HG03521 (cell line): ENCODE results near the gene NRP2.
A peak's percentile ranks its signal among the peaks of the same experiment; 100 is the strongest.

Experiments
- ATAC-seq: cut with Tn5 transposase; IDR thresholded peaks from one replicate; pipeline ENCODE4 v1.9.1; 2021; ENCODE audit warnings: mild to moderate bottlenecking, moderate library complexity; ENCODE audit not compliant: unreplicated experiment

The NRP2 gene

DNA sequence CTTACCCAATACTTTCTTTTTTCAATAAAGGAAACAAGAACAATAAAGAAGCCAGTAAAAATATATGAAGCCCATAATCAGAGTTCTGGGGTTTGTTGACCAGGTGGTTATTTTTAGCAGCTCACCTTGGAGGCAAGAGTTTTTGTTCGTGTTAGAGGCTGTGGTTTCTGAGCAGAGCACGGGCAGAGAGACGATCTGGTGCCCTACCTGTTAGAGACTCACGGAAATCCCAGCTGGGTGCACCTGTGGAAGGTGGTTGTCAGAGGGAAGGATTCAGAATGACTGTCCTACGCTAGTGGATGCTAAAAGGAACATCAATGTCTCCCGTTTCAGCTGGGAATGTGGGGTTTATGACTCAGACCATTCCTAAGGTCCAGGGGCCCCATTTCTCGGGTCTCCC lies 87.6 kb downstream of the NRP2 start:
- ATAC-seq, result no peak

DNA sequence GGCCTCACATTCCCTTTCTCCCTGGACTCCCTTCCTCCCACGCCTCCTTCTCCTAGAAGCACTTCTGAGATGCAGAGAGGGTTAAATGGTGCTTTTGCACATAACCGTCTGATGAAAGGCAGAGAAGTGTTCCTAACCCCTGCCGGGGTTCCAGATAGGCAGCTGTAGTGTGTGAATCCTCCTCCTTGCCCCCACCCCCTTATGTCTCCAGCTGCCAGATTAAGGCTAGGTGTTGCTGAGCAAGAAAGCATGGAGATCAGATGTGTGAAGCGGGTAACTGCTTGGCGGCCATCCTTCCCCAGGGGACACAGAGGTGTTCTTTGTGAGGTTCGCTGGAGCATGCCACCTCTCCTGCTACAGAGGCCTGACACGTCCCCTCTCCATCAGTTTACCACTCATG lies 88.3 kb downstream of the NRP2 start:
- no peak for ATAC-seq

DNA sequence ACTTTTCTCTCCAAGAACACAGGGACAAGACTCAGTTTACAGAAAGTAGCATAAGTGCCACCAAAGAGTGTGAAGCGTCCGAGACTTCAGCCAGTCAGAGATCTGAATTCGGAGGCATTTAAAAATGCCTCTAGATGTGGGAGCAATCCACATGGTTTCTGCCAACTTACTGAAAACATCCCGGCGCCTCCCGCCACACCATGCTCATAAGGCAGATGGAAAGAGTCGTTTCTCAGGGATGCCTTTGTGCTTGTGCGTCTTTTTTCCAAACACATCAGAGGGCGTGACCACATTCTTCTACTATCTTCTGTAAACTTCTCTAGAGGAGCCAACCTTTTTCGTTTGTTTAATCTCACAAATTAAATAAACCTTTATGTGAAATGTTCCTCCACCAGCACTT lies 88.7 kb downstream of the NRP2 start:
- no peak for ATAC-seq

DNA sequence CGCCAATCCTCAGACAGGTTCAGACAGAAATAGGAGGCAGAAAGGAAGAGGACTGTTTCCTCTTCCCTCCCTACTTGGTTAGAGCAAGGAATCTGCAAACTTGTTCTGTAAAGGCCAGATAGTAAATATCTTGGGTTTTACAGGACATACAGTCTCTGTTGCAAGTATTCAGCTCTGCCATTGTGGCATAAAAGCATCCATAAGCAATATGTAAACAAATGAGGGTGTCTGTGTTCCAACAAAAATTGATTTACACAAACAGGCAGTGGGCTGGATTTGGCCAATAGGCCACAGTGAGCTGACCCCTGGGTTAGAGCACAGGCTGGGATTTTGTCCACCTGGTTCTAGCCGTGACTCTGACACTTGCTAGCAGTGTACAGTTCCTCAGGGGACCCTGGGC lies 89.4 kb downstream of the NRP2 start:
- no peak for ATAC-seq

DNA sequence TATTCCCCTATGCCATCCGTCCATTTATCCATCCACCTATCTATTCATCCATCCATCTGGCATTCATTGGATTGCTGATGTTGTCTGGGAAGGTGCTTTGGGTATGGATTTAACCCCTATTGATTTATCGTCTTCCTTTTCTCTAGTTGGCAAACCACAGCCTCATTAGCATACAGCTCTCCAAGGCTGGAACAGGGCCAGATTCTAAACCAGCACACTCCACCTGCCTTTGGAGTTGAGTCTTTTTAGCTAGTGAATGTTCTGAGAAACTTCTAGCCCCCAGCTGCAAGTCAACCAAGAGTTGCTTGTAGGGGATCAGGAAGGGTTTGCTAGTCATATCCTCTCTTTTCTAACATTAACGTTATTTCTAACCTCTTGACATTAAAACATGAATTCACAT lies 90.7 kb downstream of the NRP2 start:
- ATAC-seq, result no peak

DNA sequence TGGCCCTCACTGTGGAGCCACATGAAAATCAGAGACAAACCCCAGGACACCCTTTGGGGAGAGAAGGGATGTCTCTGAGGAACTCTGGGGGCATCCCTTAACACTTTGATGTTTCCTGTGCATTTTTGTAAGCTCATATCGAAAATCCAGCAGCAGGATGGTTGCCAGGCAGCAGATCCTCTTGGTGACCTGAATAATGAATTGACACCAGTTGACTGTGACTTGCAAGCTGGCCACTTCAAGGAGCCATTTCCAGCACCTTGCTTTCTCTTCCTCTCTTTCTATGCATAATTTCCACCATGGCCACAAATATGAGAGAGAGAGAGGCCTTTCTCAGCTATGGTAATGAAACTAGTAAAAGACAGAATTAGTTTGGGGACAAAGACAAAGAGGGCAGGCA lies 91.7 kb downstream of the NRP2 start:
- no peak for ATAC-seq

DNA sequence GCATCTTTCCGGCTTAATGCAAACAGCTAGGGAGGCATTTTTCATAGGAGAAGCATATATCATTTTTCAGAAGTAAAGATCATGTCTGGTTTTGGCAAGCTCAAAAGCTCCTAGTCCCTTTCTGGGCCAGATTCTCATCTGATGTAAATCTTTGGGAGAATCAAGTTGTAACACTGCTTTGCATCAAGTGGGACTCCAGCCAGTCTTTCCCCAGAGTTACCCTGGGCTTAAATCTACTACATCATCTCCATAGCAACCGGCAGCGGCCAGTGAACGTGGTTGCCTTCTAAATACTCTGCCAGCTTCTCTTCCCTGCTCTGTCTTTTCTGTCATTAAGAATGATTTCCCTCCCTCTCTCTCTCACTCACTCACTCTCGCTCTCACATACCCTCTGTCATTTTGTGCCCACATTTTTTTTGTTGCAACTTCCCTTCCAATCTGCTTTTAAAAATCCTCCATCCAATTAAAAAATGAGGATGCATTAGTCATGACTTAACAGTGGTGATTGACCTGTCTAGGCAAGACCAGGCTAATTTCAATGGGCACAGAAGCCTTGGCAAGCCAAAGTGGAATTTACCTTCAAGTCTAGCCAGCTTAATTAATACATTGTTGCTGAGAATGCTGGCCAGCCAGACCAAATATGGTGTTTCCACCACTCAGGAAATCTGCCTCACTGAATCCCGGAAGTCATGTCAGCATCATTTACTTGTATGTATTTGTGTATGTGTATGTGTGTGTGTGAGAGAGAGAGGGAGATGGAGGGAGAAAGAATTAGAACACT lies 93.0 kb downstream of the NRP2 start:
- no peak for ATAC-seq

DNA sequence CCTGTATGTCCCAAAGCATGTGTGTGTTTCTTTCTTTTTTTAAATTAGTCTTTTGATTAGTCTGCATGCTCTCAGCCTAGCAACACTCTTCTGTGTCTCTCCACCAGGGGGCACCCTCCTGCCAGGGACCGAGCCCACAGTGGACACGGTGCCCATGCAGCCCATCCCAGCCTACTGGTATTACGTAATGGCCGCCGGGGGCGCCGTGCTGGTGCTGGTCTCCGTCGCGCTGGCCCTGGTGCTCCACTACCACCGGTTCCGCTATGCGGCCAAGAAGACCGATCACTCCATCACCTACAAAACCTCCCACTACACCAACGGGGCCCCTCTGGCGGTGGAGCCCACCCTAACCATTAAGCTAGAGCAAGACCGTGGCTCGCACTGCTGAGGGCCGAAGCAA lies 93.8 kb downstream of the NRP2 start:
- peak; percentile 58 for ATAC-seq

DNA sequence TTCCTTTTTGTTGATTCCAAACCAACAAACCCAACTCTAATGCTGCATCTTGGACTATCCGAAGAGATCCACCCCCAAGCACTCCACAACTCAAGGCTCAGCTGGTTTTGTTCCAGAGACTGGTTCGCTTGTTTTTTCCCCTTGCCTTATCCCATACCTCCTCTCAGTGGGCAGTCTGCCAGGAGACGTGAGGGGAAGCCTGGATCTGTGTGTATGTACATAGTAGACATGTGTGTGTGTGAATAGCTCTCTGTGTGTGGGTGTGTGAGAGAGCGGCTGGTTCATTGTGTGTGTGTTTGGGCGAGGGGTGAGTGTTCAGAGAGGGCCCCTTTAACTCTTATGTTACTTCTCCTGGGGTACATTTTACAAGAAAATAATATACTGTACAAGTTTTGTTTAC lies 94.4 kb downstream of the NRP2 start:
- ATAC-seq, result no peak

DNA sequence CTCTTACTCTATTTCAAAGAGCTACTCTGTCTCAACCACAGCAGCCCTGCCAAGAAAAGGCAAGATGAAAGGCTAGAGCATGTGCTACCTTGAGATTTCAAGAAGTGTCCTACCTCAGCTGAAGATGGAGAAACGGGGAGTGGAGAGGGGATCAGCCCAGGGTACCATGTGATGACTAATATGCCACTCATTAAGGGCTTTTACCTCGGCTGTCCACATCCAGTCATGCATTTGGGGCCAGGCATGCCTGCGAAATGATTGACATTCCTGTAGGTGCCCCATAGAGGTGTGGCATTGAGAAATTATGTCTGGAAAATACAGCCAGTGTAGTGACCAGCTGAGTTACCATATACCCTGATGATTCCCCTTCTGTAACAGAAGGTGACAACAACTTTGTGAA lies 96.1 kb downstream of the NRP2 start:
- ATAC-seq, result no peak

DNA sequence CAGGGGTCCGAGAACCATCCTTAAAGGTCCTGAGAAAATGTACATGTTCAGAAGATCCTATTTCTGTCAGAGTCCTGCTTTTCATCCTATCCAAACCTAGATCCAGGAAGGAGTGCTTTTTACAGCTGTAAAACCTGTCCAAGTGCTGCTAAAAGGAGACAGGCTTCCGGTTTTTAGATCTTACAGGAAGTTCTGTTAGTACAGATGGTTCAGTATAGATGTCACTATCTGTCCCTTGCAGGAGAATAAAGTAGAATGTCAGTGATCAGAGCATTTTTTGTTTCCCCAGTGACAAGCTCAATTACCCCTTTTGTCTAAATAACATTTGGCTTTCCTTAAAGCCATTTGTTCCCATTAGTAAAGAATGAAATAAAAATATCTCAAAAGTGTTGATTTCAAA lies 98.3 kb downstream of the NRP2 start:
- ATAC-seq, result no peak

DNA sequence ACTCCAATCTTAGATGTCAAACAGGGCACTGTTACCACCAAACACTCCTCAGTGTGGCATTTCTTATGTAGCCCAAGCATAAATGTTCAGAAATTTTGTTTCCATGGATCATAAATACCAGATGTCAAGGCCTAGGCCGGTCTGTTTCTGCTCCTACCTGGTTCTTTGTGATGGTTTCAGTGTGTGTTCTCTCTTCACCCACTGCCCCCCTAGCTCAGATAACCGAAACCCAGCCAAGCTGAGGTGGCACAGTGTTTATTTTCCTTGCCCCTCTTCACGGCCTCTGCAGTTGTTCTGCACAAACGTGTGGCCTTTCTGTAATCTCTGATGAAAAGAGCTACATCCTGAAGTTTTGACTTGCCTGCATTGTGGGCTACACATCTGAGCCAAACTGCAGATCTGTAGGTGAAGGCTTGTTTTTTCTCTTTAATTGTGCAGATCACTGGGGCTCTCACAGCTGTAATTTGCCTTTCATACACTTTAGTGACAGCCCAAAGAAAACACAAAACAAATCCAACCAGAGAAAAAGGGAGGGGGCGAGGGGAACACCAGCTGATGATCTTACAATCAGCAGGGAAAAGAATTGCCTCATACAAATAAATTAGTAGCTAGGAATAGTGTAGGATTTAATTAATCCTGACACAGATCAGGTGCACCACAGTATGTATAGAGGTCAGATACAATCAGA lies 99.1 kb downstream of the NRP2 start:
- ATAC-seq, result no peak

DNA sequence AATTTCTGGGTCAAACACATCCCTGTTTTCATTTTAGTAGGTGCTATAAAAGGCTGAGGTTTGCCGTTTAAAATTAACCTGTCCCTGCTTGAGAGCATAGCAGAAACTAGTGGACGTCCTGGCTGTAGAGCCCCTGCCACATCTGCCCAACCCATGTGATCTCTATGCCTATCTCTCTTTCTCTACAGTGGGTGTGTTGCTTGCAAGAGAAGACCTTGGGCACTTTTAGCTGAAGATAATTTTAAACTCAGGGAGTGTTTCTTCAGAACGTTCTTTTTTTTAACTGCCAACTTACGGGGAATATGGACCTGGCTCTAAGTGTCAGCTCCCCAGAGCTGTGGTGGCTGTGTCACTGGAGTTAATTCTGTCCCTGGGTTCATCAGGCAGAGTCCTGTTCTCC lies 100.6 kb downstream of the NRP2 start:
- ATAC-seq, result no peak

DNA sequence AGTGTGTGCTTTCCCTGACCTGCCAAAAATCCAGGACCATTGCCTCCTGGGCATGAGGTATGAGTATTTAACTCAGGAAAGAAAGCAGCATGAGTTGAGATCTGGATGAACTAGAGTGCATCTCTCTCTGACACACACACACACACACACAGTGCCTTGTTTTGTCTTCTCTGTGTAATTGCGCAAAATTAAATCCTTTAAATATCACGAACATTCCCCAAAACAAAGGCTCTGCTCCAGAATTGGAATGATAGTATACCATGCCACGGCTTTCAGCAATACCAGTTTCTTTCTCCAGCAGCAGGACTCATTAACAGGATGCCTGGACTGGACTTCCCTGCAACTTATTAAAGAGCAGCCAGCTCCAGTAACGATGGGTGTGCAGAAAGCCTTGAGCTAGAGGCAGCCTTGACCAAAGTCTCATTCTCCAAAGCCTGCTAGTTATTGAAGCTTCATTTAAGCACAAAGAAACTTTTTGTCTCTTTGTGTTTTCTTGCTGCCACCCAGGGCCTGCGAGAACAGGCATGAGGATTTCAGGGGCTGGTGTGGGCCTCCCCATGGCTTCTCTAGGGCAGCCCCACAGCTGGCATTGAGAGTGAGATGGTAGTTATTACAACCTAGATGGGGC lies 101.7 kb downstream of the NRP2 start:
- no peak for ATAC-seq

DNA sequence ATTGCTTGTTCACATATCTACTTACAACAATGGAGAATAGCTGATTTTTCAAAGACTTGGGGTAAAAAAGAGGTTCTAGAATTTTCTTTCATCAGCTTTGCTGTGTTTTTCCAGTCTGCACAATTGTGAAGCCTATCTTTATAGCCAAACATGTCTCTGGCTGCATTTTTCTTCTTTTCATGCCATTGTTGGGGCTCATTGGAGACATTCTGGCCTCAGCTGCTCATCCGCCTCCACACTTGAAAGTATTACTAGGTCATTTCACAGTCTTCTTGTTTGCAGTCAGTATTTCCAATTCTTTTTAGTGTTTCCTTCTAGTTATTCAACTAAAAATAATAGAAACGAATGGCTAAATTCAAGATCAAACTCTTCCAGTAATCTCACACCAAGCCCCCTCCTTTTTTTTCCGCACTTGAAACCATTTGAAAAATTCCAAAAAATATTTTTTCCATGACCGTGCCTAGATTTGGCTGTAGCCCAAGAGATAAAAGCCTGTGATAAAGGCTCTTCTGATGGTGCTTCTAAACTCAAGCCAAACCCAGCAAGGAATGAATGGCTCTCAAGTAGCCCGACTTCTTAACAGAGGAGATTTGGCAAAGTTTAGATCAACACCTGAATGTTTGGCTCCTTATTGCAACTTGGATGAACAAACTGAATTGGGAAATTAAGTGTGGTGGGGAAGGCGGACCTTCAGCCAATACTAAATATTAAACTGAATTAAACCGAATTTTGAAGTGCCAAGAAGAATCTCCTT lies 103.4 kb downstream of the NRP2 start:
- ATAC-seq, result no peak

DNA sequence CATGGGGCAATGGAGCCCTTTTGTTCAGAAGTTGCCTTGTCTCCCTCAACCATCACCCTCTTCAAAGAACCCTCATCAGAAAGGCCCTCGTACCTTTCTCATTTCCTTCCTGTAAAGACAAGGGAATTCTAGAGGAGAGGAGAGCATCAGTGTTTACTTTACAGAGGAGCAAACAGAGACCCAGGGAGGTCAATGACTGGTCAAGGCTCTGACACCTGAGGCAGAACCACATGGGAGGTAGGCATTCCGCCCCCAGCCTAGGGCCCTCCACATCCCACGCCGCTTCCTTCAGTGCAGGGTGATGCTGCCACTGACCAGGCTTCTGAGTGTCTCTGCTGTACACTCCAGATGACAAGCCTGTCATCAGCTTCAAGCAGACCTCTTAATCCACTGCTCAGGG lies 104.7 kb downstream of the NRP2 start:
- ATAC-seq, result no peak

DNA sequence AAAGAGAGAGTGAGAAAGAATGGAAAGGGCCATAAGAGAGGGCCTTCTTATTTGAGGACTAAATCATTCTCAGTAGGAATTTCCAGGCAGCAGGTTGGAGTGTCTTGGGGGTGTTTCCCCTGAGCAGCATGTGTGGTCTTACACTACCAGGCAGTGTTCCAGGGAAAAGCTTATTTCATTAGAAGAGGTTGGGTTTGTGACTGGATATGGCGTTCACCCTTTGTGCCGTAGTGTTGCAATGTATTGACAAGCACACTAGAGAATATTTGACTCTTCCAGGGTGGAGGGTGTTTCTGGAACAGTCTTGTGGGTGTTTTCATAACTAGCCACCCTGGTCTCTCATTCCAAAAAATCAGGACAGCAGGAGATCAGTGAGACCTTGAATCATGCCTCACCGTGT lies 105.5 kb downstream of the NRP2 start:
- ATAC-seq, result no peak

DNA sequence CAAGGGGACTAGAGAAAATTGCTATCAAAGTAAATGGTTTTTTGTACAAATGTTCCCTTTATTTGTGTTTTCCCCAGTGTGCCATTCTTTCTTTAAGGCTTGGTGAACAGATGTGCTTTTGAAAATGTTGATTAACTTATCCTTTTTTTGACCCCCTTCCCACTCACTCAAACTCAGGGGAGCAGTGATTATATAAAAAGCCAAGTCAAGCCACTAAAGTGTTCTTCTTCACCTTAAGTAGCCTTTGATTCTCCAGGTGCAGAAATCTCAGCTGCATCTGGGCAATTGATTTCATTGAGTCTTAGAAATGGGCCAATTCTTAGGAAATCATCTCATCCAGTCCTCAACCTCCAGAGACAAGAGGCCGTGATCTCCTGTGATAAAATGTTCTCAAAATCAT lies 107.6 kb downstream of the NRP2 start:
- ATAC-seq, result no peak

DNA sequence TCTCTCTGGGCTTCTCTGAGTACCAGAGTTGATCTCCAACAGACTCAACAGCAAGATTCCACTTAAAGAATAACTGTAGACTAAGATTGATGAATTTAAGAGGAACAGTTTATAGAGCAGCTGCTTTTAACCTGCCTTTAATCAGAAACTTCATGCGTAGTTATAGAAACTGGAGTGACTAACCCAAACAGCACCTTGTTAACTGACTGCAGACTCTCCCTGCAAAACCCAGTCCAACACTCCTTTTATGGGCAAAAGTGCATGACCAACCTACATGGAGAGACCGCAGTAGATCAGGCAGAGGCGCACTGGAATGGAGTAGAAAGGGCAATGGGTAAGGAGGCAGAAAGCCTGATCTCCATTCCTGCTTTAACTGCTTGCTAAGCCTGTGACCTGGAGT lies 110.6 kb downstream of the NRP2 start:
- no peak for ATAC-seq

DNA sequence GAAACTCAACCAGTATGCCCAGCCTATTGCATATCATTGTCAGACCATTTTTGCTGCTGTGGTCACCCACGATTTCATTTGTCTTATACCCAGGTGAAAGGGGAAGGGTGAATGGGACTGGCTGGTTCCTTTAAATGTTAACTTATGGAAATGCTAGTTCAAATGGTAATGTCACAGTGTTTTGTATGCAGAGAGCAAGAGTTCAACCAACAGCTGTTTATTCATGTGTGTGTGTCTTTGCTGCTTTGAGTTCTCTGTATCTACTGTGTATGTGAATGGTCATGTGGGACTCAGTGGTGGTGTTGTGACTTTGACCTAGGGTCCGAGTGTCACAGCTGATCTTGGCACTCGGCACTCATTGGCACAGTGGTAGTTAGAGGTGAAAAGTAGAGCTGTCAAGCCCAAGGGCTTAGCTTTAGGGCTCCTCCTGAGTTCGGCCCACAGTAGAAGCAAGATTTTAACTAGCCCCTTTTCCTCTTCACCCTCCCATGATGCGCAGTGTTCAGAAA lies 114.6 kb downstream of the NRP2 start:
- no peak for ATAC-seq

DNA sequence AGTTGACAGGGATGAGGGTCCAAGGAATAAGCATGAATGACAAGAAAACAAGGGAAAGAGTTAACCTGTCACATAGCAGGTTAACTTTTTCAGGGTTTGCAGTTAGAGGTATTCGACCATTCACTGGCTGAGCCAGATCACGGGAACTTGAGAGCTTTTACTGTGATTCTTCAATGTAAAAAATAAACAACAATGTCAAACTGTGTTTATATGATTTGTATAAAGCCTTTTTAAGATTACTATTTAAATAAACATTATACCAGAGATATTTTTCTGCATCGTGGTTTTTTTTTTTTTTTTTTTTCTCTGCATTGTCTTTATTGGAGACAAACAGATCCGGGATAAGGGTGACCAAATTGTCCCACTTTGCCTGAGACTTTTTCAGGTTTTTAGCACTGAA lies 115.6 kb downstream of the NRP2 start:
- ATAC-seq, result no peak
